ENCODE results near the gene TRAF7.

Gene TRAF7

DNA sequence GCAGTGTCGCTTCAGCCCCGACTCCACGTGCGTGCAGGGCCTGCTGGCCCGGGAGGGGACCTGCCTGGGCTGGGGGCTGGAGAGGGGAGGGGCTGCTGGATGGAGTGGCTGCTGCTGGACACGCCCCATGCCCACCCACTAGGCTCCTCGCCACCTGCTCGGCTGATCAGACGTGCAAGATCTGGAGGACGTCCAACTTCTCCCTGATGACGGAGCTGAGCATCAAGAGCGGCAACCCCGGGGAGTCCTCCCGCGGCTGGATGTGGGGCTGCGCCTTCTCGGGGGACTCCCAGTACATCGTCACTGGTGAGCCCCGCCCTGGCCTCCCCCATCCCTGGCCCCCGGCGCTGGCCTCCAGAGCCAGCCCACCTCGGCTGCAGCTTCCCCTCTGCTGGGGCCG is 52.7 kb downstream of the TRAF7 start:
- peaks cover 6 to 20% of the 10 kb centered on the region in 2 donors for H3K36me3 ChIP-seq (ENCODE audit: control insufficient read depth in 1 of 2, insufficient read depth in 2 of 2, low read length in 2 of 2)
- no peak overlapping the region for H3K4me3 ChIP-seq (ENCODE audit: low read depth in 1 of 2, low read length in 2 of 2)
- H3K27me3 ChIP-seq (ENCODE audit: low read depth, low read length) = no peaks in the 10 kb centered on the region
- no peaks in the 10 kb centered on the region for H3K9me3 ChIP-seq (ENCODE audit: control insufficient read depth in 1 of 2, low read length in 2 of 2)
- H3K27ac ChIP-seq (ENCODE audit: low read length) = no peak overlapping the region
- peaks cover 19 to 33% of the 10 kb centered on the region in 2 donors for H3K4me1 ChIP-seq (ENCODE audit: control insufficient read depth in 1 of 2, insufficient read depth in 2 of 2, low read length in 2 of 2)

DNA sequence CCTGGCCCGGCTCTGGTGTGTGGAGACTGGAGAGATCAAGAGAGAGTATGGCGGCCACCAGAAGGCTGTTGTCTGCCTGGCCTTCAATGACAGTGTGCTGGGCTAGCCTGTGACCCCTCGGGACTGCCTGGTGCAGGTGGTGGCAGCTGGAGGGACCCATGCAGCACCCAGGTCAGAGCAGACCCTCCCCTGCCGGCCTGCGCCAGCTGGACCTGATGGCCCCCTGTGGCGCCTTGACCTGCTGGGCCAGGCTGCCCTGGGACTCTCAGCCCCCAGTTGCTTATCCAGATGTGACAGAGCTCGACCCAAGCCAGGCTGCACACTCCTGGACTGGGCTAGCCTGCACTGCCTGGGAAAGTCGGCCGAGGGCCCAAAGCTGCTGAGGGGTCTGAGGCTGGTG is 53.2 kb downstream of the TRAF7 start:
- Histone ChIP-seq H3K4me1 (ENCODE audit: control insufficient read depth in 1 of 2, insufficient read depth in 2 of 2, low read length in 2 of 2) (peaks cover 23 to 38% of the 10 kb centered on the region in 2 donors), H3K9me3 (ENCODE audit: control insufficient read depth in 1 of 2, low read length in 2 of 2) (no peaks in the 10 kb centered on the region), H3K27me3 (ENCODE audit: low read depth, low read length) (no peaks in the 10 kb centered on the region), H3K27ac (ENCODE audit: low read length) (no peak overlapping the region), H3K36me3 (ENCODE audit: control insufficient read depth in 1 of 2, insufficient read depth in 2 of 2, low read length in 2 of 2) (peaks cover 6 to 20% of the 10 kb centered on the region in 2 donors), H3K4me3 (ENCODE audit: low read depth in 1 of 2, low read length in 2 of 2) (no peak overlapping the region)

- Histone ChIP-seq H3K4me1 (ENCODE audit: control insufficient read depth in 1 of 2, insufficient read depth in 2 of 2, low read length in 2 of 2) (peaks cover 23 to 37% of the 10 kb centered on the region in 2 donors), H3K4me3 (ENCODE audit: low read depth in 1 of 2, low read length in 2 of 2) (no peak overlapping the region), H3K9me3 (ENCODE audit: control insufficient read depth in 1 of 2, low read length in 2 of 2) (no peaks in the 10 kb centered on the region), H3K36me3 (ENCODE audit: control insufficient read depth in 1 of 2, insufficient read depth in 2 of 2, low read length in 2 of 2) (peaks cover 6 to 20% of the 10 kb centered on the region in 2 donors), H3K27ac (ENCODE audit: low read length) (no peak overlapping the region), H3K27me3 (ENCODE audit: low read depth, low read length) (no peaks in the 10 kb centered on the region)
Observed at GRCh38 chr16:2209258-2210008, 53.9 kb downstream of the TRAF7 start.

DNA sequence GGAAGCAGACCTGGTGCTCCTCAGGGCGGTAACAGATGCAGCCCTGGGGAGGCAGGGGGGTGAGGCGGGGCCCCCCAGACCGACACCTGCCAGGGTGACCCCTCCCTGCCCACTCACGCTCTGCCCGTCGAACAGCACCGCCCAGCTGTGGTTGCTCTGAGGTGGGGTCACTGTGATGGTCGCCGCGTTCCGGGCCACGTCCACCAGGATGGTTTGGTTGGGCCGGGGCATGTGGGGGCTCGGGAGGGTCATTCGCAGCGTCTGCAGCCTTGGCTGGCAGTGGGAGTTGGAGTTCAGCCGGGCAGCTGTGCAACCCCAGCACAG is 54.4 kb downstream of the TRAF7 start:
- Histone ChIP-seq H3K4me3 (ENCODE audit: low read depth in 1 of 2, low read length in 2 of 2) (no peak overlapping the region), H3K9me3 (ENCODE audit: control insufficient read depth in 1 of 2, low read length in 2 of 2) (no peaks in the 10 kb centered on the region), H3K4me1 (ENCODE audit: control insufficient read depth in 1 of 2, insufficient read depth in 2 of 2, low read length in 2 of 2) (peaks cover 20 to 33% of the 10 kb centered on the region in 2 donors), H3K27ac (ENCODE audit: low read length) (no peak overlapping the region), H3K36me3 (ENCODE audit: control insufficient read depth in 1 of 2, insufficient read depth in 2 of 2, low read length in 2 of 2) (peaks cover 6 to 20% of the 10 kb centered on the region in 2 donors), H3K27me3 (ENCODE audit: low read depth, low read length) (no peaks in the 10 kb centered on the region)

- H3K27ac ChIP-seq (ENCODE audit: low read length) = no peak within 1 kb of the TSS
- no peaks in the 10 kb centered on the region for H3K9me3 ChIP-seq (ENCODE audit: control insufficient read depth in 1 of 2, low read length in 2 of 2)
- H3K4me3 ChIP-seq (ENCODE audit: low read depth in 1 of 2, low read length in 2 of 2) = no peak within 1 kb of the TSS
Observed at GRCh38 chr16:2210386-2211365, 55.1 kb downstream of the TRAF7 start, which contains the start of gene BRICD5. TSS of gene BRICD5 (minus strand) at chr16:2210863. CDS start at chr16:2210833, 30 bp downstream.

GRCh38 chr16:2211923-2212347 is 56.4 kb downstream of the TRAF7 start:
- H3K36me3 ChIP-seq (ENCODE audit: control insufficient read depth in 1 of 2, insufficient read depth in 2 of 2, low read length in 2 of 2) = peaks cover 6 to 20% of the 10 kb centered on the region in 2 donors
- no peaks in the 10 kb centered on the region for H3K27me3 ChIP-seq (ENCODE audit: low read depth, low read length)
- no peak overlapping the region for H3K27ac ChIP-seq (ENCODE audit: low read length)

More at GRCh38 chr16:2210386-2211365, 55.1 kb downstream of the TRAF7 start, which contains the start of gene BRICD5:
- peaks cover 20 to 33% of the 10 kb centered on the region in 2 donors for H3K4me1 ChIP-seq (ENCODE audit: control insufficient read depth in 1 of 2, insufficient read depth in 2 of 2, low read length in 2 of 2)
- peaks cover 6 to 20% of the 10 kb centered on the region in 2 donors for H3K36me3 ChIP-seq (ENCODE audit: control insufficient read depth in 1 of 2, insufficient read depth in 2 of 2, low read length in 2 of 2)
- H3K27me3 ChIP-seq (ENCODE audit: low read depth, low read length) = no peaks in the 10 kb centered on the region

GRCh38 chr16:2212362-2213324 is 57.1 kb downstream of the TRAF7 start:
- Histone ChIP-seq H3K4me3 (ENCODE audit: low read depth in 1 of 2, low read length in 2 of 2) (peak overlapping the region; percentile 6 to 60), H3K4me1 (ENCODE audit: control insufficient read depth in 1 of 2, insufficient read depth in 2 of 2, low read length in 2 of 2) (peaks cover 14 to 20% of the 10 kb centered on the region in 2 donors), H3K36me3 (ENCODE audit: control insufficient read depth in 1 of 2, insufficient read depth in 2 of 2, low read length in 2 of 2) (peaks cover 6 to 18% of the 10 kb centered on the region in 2 donors), H3K9me3 (ENCODE audit: control insufficient read depth in 1 of 2, low read length in 2 of 2) (no peaks in the 10 kb centered on the region), H3K27ac (ENCODE audit: low read length) (no peak overlapping the region), H3K27me3 (ENCODE audit: low read depth, low read length) (no peaks in the 10 kb centered on the region)

More at GRCh38 chr16:2211923-2212347, 56.4 kb downstream of the TRAF7 start:
- Histone ChIP-seq H3K9me3 (ENCODE audit: control insufficient read depth in 1 of 2, low read length in 2 of 2) (no peaks in the 10 kb centered on the region), H3K4me1 (ENCODE audit: control insufficient read depth in 1 of 2, insufficient read depth in 2 of 2, low read length in 2 of 2) (peaks cover 14 to 21% of the 10 kb centered on the region in 2 donors), H3K4me3 (ENCODE audit: low read depth in 1 of 2, low read length in 2 of 2) (no peak overlapping the region)

DNA sequence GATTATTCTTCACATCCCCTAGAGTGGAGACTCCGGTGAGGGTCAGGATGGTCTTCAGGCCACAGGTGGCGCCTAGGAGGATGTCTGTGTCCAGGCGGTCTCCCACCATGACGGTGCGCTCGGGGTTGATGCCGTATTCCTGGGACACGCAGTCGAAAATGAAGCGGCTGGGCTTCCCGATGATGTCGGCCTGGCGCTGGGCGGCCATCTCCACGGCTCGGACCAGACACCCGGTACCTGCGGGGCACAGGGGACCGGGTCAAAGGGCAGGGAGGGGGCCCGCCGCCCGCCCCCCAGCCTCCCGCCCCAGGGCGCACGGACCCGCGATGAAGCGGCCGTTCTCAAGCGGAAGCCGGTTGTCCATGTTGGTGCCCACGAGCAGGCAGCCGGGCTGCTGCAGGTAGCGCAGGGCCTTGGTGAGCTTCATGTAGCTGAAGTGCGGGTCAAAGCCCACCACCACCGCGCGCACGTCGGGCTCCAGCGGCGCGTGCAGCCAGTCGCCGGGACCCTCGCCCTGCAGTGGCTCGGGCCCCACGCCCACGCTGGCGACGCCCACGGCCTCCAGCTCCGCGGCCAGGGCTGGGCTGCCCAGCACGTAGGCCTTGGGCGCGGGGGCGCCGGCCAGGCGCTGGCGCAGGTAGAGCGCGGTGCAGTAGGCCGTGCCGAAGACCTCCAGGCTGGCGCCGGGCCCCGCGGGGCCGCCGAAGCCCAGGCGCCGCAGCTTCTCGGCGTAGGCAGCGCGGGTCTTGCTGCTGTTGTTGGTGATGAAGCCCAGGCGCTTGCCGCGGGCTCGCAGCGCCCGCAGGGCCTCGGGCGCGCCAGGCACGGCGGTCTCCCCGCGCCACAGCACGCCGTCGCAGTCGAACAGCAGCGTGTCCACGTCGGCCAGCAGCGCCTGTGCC is 58.5 kb downstream of the TRAF7 start:
- Histone ChIP-seq H3K9me3 (ENCODE audit: control insufficient read depth in 1 of 2, low read length in 2 of 2) (no peaks in the 10 kb centered on the region), H3K36me3 (ENCODE audit: control insufficient read depth in 1 of 2, insufficient read depth in 2 of 2, low read length in 2 of 2) (peaks cover 3 to 6% of the 10 kb centered on the region in 2 donors), H3K4me1 (ENCODE audit: control insufficient read depth in 1 of 2, insufficient read depth in 2 of 2, low read length in 2 of 2) (peaks cover 14 to 20% of the 10 kb centered on the region in 2 donors), H3K4me3 (ENCODE audit: low read depth in 1 of 2, low read length in 2 of 2) (peak overlapping the region; percentile 61 to 85), H3K27ac (ENCODE audit: low read length) (no peak overlapping the region), H3K27me3 (ENCODE audit: low read depth, low read length) (no peaks in the 10 kb centered on the region)

DNA sequence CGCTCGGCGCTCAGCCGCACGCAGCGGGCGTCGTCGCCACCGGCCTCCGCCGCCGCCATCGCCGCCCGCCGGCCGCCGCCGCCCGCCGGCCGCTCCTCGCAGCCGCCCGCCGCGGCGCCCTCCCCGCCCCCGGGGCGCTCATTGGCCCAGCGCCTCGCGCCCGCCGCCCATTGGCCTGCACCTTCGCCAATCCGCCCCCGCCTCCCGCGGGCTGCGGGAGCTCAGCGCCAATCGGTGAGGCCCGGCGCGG is 59.1 kb downstream of the TRAF7 start, which contains the start of gene PGP:
Gene PGP (minus strand): TSS at position 122 of the 250 bp plus-strand sequence. CDS start 63 bp downstream, at position 59.
- Histone ChIP-seq H3K4me1 (ENCODE audit: control insufficient read depth in 1 of 2, insufficient read depth in 2 of 2, low read length in 2 of 2) (peaks cover 14 to 20% of the 10 kb centered on the region in 2 donors), H3K36me3 (ENCODE audit: control insufficient read depth in 1 of 2, insufficient read depth in 2 of 2, low read length in 2 of 2) (peaks cover 0 to 6% of the 10 kb centered on the region in 2 donors), H3K27me3 (ENCODE audit: low read depth, low read length) (no peaks in the 10 kb centered on the region), H3K9me3 (ENCODE audit: control insufficient read depth in 1 of 2, low read length in 2 of 2) (no peaks in the 10 kb centered on the region), H3K27ac (ENCODE audit: low read length) (peak within 1 kb of the TSS; percentile 64), H3K4me3 (ENCODE audit: low read depth in 1 of 2, low read length in 2 of 2) (peak within 1 kb of the TSS; percentile 61 to 85)

DNA sequence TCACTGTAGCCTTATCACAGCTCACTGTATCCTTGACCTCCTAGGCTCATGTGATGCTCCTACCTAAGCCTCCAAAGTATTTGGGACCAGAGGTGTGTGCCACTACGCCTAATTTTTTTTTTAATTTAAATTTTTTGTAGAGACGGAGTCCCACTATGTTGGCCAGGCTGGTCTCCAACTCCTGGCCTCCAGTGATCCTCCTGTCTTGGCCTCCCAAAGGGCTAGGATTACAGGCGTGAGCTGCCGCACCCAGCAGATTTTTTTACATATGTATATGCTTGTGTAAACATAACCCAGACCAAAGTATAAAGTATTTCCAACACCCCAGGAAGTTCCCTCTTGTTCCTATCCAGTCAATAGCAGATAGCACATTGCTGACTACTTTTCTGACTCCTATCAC is 60.7 kb downstream of the TRAF7 start:
- Histone ChIP-seq H3K27me3 (ENCODE audit: low read depth, low read length) (no peaks in the 10 kb centered on the region), H3K9me3 (ENCODE audit: control insufficient read depth in 1 of 2, low read length in 2 of 2) (no peaks in the 10 kb centered on the region), H3K27ac (ENCODE audit: low read length) (no peak overlapping the region), H3K4me3 (ENCODE audit: low read depth in 1 of 2, low read length in 2 of 2) (no peak overlapping the region), H3K36me3 (ENCODE audit: control insufficient read depth in 1 of 2, insufficient read depth in 2 of 2, low read length in 2 of 2) (peaks cover 0 to 6% of the 10 kb centered on the region in 2 donors), H3K4me1 (ENCODE audit: control insufficient read depth in 1 of 2, insufficient read depth in 2 of 2, low read length in 2 of 2) (peaks cover 14 to 20% of the 10 kb centered on the region in 2 donors)
